Activated CD4-positive, alpha-beta T cell treated with anti-CD3 and anti-CD28 coated beads for 4 hours (primary cell): ENCODE measurements around the gene PSAP.

ENCODE experiments used
- DNase-seq, 2 donors: peaks; one replicate each; pipeline ENCODE4 v3.0.0-alpha.2; 2020

Gene PSAP

DNA sequence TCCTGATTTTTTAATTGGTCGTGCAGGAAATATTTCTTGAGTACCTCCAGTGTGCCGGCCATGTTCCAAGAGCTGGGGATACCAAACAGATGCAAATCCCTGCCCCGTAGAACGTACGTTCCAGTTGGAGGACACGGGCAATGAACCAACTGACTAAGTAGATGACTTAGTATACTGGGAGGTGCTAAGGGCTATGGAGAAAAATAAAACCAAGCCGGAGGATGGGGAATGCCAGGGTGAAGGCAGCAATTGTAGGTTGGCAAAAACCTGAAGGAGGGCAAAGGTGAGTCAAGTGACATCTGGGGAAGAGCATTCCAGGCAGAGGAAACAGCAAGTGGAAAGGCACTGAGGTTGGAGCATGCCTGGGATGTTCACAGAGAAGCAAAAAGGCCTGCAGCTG, 70.9 kb downstream of the PSAP start:
- DNase-seq, result no peak

DNA sequence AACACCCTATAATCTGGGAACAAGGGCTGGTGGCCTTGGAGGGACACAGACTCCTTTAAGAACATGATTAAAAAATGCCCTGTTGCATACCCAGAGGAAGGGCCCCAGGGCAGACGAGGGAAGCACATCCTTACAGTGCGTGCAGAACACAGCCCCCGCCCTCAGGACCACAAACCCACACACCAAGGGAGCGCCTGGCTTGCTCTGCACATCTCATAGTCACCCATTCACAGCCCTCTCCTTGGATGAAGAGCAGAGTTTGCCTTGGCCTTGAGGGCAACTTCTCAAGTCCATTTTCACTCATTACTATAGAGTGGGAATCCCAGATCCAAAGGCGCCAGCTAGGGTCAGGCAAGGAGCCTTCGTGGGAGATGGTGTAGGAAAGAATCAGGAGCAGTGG, 71.4 kb downstream of the PSAP start:
- DNase-seq, result no peak

GRCh38 chr10:71778071-71778825, 72.8 kb downstream of the PSAP start:
- no peak for DNase-seq

DNA sequence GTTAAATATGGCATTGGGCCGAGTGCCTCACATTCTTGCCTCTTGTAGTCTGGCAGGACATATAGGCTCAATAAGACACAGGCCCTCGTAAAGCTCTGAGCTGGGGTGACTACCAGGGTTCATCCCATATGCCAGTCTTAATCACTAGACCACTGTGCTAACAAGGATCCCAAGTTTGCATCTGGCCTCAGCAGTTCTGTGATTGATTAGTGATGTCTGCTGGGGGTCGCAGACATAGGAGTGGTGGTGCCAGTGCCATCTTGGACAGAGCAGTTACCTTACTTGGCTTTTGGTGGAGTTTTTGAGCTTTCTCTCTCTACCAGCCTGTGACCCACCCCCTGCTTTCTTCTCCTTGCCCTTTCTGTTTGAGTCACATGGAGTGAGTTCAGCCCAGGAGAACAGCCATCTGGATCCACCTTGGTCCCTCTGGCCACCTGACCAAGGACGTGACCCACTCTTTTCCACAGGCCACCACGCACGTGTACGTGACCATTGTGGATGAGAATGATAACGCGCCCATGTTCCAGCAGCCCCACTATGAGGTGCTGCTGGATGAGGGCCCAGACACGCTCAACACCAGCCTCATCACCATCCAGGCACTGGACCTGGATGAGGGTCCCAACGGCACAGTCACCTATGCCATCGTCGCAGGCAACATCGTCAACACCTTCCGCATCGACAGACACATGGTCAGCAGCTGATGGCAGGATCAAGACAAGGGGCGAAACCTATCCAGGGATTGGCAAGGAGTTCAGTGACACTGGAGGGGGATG, 73.7 kb downstream of the PSAP start:
- no peak for DNase-seq

GRCh38 chr10:71776481-71776925, 74.5 kb downstream of the PSAP start:
- DNase-seq, result no peak

GRCh38 chr10:71774916-71775702, 75.9 kb downstream of the PSAP start:
- DNase-seq, result no peak

DNA sequence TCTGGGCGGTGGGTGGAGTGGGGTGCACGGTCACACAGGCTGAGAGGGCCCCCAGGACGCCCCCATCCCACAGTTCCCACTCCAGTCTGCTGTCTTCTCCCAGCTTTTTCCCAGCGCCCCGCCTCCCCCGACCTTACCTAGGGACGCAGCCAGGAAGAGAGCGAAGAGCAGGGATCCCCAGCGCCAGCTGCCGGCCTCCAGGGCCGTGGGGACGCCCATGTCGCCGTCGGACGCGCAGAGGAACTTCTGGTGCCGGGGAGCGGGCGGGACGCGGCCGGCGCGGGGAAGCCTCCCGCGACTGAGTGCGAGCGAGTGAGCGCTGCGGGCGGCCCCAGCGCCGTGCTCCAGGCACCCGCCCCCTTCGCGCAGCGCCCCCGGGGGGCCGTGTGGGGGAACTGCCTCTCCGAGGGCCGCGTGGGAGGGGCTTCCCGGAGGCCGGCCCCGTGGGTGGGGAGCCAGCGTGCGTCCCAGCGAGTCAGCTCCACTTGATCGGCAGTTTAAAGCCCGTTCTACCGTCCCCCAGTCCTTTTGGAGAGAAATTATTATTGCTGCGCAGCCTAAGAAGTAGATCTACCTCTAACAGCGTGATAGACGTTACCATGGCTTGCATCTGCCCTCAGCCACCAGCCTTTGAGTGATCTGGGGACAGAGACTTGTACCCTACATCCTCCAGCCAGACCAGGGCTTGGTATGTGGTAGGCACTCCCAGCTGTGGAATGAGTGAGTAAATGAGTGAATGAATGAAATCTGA, 77.7 kb downstream of the PSAP start, which contains the start of gene VSIR:
Gene VSIR (minus strand): TSS at position 300 of the 751 bp plus-strand sequence. CDS start 81 bp downstream, at position 219.
- DNase-seq, result peak; percentile 96

DNA sequence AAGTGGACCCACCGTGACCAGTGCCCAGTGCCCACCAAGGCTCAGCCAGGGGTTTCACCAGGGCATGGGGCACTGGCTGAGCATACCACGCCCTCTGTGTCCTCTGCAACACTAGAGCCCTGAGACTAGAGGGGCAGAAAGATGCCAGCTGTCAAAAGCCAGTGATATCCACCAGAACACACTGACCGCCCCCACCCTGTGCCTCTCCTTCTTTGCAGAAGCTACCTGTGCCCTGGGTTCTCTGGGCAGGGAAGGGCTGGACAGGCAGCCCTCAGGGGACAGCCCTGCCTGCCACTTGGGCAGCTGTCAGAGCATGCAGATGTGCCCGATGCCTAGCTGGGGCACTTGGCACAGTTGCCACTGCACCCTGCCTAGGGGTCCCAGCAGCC, 78.2 kb downstream of the PSAP start:
- DNase-seq, result peak; percentile 32 to 34

DNA sequence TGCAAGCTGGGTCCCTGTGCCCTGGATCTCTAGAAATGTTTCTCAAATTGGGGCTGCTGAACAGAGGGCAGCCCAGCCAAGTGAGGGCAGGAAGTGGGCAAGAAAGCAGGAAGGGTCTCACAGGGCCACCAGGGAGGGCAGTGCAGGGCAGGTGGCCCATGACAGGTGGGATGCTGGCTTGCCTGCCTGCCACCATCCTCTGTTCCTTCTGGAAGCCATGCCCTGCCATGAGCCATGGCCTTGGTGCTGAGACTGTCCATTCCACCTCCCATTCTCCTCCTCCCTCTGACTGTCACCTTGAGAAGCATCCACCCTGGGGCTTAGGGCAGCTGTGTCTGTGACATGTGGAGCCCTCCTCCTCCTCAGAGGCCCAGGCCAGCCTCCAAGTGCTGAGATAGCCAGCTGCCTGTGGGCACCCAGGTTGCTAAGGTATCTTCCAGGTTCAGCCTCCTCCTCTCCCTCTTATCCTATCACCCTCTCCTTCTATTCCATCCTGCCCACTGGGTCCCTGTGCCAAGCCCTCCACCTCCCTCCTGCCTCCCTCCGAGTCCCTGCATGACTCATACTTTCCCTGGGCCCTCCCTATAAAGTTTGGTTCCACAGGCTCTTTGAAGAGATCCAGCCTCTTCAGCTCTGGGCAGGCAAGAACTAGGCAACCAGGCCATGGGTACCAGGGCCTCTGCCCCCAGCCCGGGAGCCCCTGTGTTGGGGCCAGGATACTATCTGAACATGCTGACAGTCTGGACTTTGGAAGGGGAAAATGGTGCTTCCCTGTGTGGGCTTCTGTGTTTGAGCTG, 79.0 kb downstream of the PSAP start:
- DNase-seq, result peak; percentile 71 to 75

DNA sequence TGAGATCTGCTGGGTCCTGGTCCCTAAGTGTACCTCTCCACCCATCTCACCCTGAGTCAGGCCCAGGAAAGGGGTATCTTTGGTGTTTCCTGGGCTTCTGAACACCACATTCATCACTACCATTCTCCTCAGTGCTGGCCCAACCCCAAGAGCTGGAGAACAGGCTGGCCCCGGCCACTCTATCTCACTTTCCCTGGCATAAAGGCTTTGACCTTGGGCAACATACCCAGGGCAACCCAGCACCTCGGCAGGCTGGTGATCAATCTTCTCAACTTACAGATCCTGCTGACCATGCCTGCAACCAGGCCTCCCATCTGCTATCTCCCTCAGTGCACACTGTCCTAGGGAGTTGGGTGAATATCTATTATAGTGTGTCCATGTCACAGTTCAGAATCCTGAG, 79.8 kb downstream of the PSAP start:
- no peak for DNase-seq

DNA sequence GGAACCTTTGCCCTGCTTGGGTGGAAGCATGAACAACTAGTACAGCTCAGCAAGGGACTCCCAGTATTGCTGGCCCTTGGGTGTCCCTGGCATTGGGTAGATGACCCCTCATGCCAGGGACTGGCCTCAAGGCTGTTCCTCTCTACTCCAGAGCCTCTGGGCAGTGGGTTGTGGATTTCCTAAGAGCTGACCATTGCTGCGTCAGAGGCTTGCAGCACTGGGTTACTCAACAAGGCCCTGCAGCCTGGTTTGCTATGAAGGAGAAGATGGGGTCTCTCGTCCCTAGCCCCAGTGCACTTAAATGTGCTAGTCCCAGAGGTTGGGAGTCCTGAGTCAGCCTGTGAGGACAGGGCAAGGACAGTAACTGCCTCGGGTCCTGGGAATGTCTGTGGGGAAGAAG, 80.3 kb downstream of the PSAP start:
- no peak for DNase-seq

DNA sequence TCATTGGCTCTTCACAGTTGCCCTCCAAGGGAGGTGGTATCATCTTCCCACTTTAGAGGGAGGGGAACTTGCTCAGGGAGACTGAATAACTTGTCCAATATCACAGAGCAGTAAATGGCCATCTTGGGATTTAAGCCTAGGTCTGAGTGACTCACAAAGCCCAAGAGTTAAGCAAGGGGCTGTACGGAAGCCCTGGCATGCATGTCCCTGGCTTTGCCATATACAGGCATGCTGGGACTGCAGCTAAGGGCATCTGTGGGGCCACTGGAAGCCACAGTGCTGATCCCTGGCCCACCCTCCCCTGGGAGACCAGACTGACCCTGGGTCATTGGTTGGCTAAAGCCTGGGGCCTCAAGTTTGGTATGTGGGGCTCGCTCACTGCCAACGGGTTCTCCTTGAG, 80.8 kb downstream of the PSAP start:
- DNase-seq, result no peak

GRCh38 chr10:71769279-71769823, 81.7 kb downstream of the PSAP start:
- peak in 1 of 2 donors; percentile 38 for DNase-seq

GRCh38 chr10:71767420-71768035, 83.5 kb downstream of the PSAP start:
- no peak for DNase-seq

DNA sequence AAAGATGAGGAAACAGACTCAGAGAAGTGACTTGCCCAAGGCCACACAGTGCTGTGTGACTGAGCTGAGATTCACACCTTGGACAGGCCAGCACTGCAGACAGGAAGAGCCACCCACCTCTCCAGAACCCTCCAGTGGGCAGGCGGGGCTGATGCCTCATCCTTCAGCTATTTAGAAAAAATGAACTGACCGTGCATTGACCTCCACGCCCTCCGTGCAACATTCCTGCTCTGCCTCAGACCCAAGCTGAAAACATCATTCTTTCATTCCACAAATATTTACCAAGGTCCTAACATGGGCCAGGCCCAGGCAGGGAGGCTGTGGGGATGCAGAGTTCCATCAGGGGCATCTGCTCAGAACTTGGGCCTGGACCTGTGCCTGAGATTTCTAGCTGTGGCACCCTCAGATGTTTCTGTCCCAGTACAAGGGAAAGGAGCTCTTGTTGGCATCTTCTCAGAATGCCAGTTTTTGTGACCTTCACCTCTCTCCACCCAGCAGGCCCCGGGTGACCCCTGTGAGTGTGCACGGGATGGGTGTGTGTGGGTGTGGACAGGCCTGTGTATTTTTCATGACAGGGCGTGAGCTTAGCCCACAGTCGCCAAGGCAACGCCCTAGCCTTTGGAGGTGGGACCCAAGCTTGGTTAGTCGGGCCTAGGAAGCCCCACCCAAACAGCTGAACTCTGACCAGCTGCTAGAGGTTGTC, 84.2 kb downstream of the PSAP start:
- DNase-seq, result peak in 1 of 2 donors; percentile 33
